SU-DHL-6 (cell line): ENCODE results near the gene RIBC2.

Experiments
- H2AFZ ChIP-seq: fragments of 200-600 bp; sonication (generic); 2 replicates; pipeline ENCODE4 v1.6.1; 2014; ENCODE audit warnings: low read depth, mild to moderate bottlenecking, moderate library complexity, mixed read lengths, antibody characterized with exemption, low read length; ENCODE audit not compliant: severe bottlenecking
- H3F3A ChIP-seq: fragments of 200-600 bp; shearing (Covaris generic); 2 replicates; pipeline ENCODE4 v1.6.0; 2016; ENCODE audit warnings: antibody characterized with exemption, mild to moderate bottlenecking; ENCODE audit not compliant: insufficient read depth
- H3K27ac ChIP-seq: fragments of 200-600 bp; sonication (generic); 2 replicates; pipeline ENCODE4 v1.5.1; 2016; ENCODE audit warnings: low read depth, mild to moderate bottlenecking, low read length, moderate library complexity, mixed read lengths
- H3K27me3 ChIP-seq: fragments of 200-600 bp; sonication (generic), shearing (Covaris generic); 2 replicates; pipeline ENCODE4 v1.6.0; 2014; ENCODE audit warnings: mild to moderate bottlenecking, low read length
- H3K36me3 ChIP-seq: fragments of 200-600 bp; sonication (generic); 2 replicates; pipeline ENCODE4 v1.6.1; 2014; ENCODE audit warnings: mild to moderate bottlenecking, low read length, mixed read lengths
- H3K4me2 ChIP-seq: fragments of 300-600, 200-600 bp; shearing (Covaris generic), sonication (generic); 2 replicates; pipeline ENCODE4 v1.6.0; 2014; ENCODE audit warnings: low read length, low read depth, mild to moderate bottlenecking; ENCODE audit not compliant: poor library complexity, severe bottlenecking
- H3K4me3 ChIP-seq: fragments of 200-600 bp; sonication (generic); 2 replicates; pipeline ENCODE4 v1.5.1; 2014; ENCODE audit warnings: antibody characterized with exemption, low read length, mild to moderate bottlenecking, mixed read lengths; ENCODE audit not compliant: insufficient read depth, poor library complexity, severe bottlenecking
- H3K79me2 ChIP-seq: fragments of 200-600 bp; sonication (generic); 2 replicates; pipeline ENCODE4 v1.6.1; 2014; ENCODE audit warnings: mild to moderate bottlenecking, low read length, moderate library complexity; ENCODE audit not compliant: insufficient read depth
- H3K9ac ChIP-seq: fragments of 200-600 bp; sonication (generic); 2 replicates; pipeline ENCODE4 v1.7.0; 2014; ENCODE audit warnings: mild to moderate bottlenecking, low read length
- H3K9me2 ChIP-seq: fragments of 200-600 bp; sonication (generic); replicated peaks from 2 replicates; pipeline ENCODE4 v1.6.1; 2014; ENCODE audit warnings: low read length; ENCODE audit not compliant: insufficient read depth
- H3K9me3 ChIP-seq: fragments of 200-600 bp; sonication (generic); 2 replicates; pipeline ENCODE4 v1.6.1; 2014; ENCODE audit warnings: low read length, mixed read lengths; ENCODE audit not compliant: insufficient read depth
- H4K20me1 ChIP-seq: fragments of 200-600 bp; sonication (generic); 2 replicates; pipeline ENCODE4 v1.6.1; 2014; ENCODE audit warnings: low read depth, mild to moderate bottlenecking, antibody characterized with exemption, low read length, moderate library complexity, mixed read lengths
- EZH2phosphoT487 ChIP-seq: fragments of 200-600 bp; sonication (generic), shearing (Covaris generic); conservative IDR thresholded peaks from 2 replicates; pipeline ENCODE4 v1.6.1; 2018; ENCODE audit warnings: mild to moderate bottlenecking, antibody characterized with exemption, low read length, moderate library complexity, mixed read lengths
- TF ChIP-seq, protein P1 (sequence below): fragments of 200-600 bp; sonication (generic); IDR thresholded peaks from one replicate; pipeline ENCODE4 v1.5.1; 2017; ENCODE audit warnings: antibody characterized with exemption, mild to moderate bottlenecking, low read length, moderate library complexity; ENCODE audit not compliant: insufficient read depth, poor library complexity, severe bottlenecking

The RIBC2 gene

DNA sequence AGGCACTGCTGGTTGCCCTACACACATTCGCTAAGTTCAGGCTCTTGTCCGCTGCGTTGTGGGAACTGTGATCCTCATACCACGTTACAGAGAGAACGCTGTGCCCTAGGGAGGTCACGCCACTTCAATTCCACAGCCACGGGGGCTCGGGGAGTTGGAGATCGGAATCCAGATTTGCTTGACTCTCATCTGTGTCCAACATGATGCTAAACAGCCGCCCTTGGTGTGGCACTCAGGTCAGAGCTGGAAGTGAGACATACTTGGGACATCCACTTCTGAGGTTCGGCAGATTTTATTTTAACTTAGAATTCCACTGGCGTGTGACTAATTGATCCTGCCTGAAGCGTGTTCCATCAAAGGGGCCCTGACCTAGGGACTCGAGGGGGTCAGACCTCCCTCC is 41.7 kb downstream of the RIBC2 start:
- H3K9me3 ChIP-seq: no peaks in the 10 kb centered on the region
- H3K9ac ChIP-seq: no peak overlapping the region
- H3K27me3 ChIP-seq: no peaks in the 10 kb centered on the region
- no peak overlapping the region for H3K27ac ChIP-seq
- H3K36me3 ChIP-seq: no peaks in the 10 kb centered on the region
- no peak for TF ChIP-seq EZH2phosphoT487
- TF ChIP-seq, protein P1, sequence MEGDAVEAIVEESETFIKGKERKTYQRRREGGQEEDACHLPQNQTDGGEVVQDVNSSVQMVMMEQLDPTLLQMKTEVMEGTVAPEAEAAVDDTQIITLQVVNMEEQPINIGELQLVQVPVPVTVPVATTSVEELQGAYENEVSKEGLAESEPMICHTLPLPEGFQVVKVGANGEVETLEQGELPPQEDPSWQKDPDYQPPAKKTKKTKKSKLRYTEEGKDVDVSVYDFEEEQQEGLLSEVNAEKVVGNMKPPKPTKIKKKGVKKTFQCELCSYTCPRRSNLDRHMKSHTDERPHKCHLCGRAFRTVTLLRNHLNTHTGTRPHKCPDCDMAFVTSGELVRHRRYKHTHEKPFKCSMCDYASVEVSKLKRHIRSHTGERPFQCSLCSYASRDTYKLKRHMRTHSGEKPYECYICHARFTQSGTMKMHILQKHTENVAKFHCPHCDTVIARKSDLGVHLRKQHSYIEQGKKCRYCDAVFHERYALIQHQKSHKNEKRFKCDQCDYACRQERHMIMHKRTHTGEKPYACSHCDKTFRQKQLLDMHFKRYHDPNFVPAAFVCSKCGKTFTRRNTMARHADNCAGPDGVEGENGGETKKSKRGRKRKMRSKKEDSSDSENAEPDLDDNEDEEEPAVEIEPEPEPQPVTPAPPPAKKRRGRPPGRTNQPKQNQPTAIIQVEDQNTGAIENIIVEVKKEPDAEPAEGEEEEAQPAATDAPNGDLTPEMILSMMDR: no peak
- no peaks in the 10 kb centered on the region for H3F3A ChIP-seq
- H3K4me3 ChIP-seq: no peak overlapping the region
- H4K20me1 ChIP-seq: no peaks in the 10 kb centered on the region
- H2AFZ ChIP-seq: no peak overlapping the region
- H3K79me2 ChIP-seq: no peaks in the 10 kb centered on the region
- H3K4me2 ChIP-seq: no peak overlapping the region
- H3K9me2 ChIP-seq: no peaks in the 10 kb centered on the region

DNA sequence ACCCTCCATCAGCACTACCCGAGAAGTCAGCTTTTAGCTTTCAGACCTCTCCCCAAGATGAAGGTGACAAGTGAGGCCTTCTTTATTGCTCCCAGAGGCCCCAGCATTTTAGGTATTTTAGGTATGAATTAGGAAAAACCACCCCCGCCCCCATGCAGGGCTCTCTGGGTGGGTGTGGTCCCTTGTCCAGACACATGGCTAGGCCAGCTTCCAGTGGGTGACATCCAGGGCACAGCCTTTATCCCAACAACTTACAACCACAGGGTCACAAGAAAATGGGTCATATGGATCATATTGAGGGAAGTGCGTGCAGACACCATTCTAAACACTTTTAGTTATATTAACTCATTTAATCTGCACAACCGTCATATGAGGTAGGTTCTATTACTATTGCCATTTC is 42.1 kb downstream of the RIBC2 start:
- no peaks in the 10 kb centered on the region for H4K20me1 ChIP-seq
- H3K4me3 ChIP-seq: no peak overlapping the region
- no peaks in the 10 kb centered on the region for H3K79me2 ChIP-seq
- TF ChIP-seq, protein P1: no peak
- TF ChIP-seq EZH2phosphoT487: no peak
- no peak overlapping the region for H2AFZ ChIP-seq
- H3K27me3 ChIP-seq: no peaks in the 10 kb centered on the region
- H3K9me3 ChIP-seq: no peaks in the 10 kb centered on the region
- H3K9ac ChIP-seq: no peak overlapping the region
- no peak overlapping the region for H3K27ac ChIP-seq
- H3F3A ChIP-seq: no peaks in the 10 kb centered on the region
- no peak overlapping the region for H3K4me2 ChIP-seq
- H3K36me3 ChIP-seq: no peaks in the 10 kb centered on the region
- no peaks in the 10 kb centered on the region for H3K9me2 ChIP-seq

DNA sequence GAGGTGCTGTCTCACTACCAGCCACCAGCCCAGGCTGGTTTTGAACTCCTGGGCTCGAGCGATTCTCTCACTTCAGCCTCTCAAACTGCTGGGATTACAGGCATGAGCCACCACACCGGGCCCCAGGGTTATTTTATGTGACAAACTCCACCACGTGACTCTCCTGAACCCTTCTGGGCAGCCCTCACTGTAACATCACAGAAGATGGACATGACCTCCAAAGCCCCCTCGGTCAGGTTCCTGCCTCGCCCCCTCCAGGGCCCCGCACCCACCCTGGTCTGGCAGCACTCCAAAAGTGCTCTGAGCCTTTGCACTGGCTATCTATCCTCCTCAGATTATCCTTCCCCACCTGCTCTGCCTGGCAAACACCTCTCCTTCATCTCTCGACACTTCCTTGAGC is 43.3 kb downstream of the RIBC2 start:
- H3F3A ChIP-seq: no peaks in the 10 kb centered on the region
- no peak overlapping the region for H3K4me3 ChIP-seq
- H4K20me1 ChIP-seq: no peaks in the 10 kb centered on the region
- TF ChIP-seq, protein P1: no peak
- no peak for TF ChIP-seq EZH2phosphoT487
- no peak overlapping the region for H3K9ac ChIP-seq
- no peaks in the 10 kb centered on the region for H3K9me3 ChIP-seq
- H3K27ac ChIP-seq: no peak overlapping the region
- no peaks in the 10 kb centered on the region for H3K36me3 ChIP-seq
- H3K4me2 ChIP-seq: no peak overlapping the region
- H3K9me2 ChIP-seq: no peaks in the 10 kb centered on the region
- H3K27me3 ChIP-seq: no peaks in the 10 kb centered on the region
- H2AFZ ChIP-seq: no peak overlapping the region
- no peaks in the 10 kb centered on the region for H3K79me2 ChIP-seq

DNA sequence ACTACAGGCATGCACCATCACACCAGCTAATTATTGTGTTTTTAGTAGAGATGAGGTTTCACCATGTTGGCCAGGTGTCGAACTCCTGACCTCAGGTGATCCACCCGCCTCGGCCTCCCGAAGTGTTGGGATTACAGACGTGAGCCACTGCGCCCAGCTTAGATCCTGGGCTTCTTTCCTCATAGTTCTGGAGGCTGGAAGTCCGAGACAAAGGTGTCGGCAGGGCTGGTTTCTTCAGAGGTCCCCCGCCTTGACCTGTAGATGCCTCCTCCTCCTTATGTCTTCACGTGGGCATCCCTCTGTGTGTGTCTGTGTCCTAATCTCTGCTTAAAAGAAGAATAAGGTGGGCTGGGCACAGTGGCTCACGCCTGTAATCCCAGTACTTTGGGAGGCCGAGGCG is 45.0 kb downstream of the RIBC2 start:
- H3K4me2 ChIP-seq: no peak overlapping the region
- no peaks in the 10 kb centered on the region for H3K9me3 ChIP-seq
- H3K4me3 ChIP-seq: no peak overlapping the region
- no peaks in the 10 kb centered on the region for H3K27me3 ChIP-seq
- H3K27ac ChIP-seq: no peak overlapping the region
- H3K79me2 ChIP-seq: no peaks in the 10 kb centered on the region
- H4K20me1 ChIP-seq: no peaks in the 10 kb centered on the region
- H3K9me2 ChIP-seq: no peaks in the 10 kb centered on the region
- no peak overlapping the region for H2AFZ ChIP-seq
- no peaks in the 10 kb centered on the region for H3K36me3 ChIP-seq
- no peak for TF ChIP-seq EZH2phosphoT487
- TF ChIP-seq, protein P1: no peak
- no peak overlapping the region for H3K9ac ChIP-seq
- H3F3A ChIP-seq: no peaks in the 10 kb centered on the region
